ENCODE data around the gene CHAF1A.

Gene CHAF1A

GRCh38 chr19:4366666-4367335 is 35.6 kb upstream of the CHAF1A start:
- DNase-seq: no peak

DNA sequence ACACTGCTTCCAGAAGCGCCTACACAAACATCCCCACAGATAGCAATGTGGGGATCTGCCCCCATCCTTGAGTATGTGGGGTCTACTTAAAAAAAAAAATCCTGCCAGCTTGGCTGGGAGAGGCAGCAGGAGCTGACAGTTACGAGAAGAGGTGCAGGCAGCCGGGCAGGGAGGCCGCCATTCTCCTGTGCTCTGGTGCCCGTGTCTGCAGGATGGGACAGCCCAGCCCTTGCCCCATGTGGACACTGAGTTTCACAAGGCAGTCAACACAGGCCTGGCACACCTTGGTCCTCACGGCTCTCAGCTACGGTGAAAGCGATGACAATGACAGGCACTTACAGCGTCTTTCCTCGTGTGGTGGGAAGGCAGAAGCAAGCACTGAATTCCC is 35.1 kb upstream of the CHAF1A start:
- DNase-seq: no peak

DNA sequence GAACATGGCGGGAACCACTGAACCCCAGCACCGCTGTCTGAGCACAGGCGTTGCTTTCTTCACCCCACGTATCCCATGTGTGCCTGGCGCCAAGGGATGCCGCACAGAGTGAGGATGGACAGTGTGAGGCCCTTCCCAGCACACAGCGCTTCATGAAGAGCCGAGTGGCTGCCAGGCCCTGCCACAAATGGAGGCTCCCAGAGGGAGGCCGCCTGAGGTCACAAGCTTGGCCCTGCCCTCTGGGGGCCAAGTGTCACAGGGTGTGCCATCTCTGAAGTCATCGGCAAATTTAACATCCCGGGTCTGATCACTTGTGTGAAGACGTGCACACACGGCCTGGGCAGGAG is 34.7 kb upstream of the CHAF1A start:
- no peak for DNase-seq

- DNase-seq: no peak
Observed at GRCh38 chr19:4368128-4368820, 34.2 kb upstream of the CHAF1A start.

DNA sequence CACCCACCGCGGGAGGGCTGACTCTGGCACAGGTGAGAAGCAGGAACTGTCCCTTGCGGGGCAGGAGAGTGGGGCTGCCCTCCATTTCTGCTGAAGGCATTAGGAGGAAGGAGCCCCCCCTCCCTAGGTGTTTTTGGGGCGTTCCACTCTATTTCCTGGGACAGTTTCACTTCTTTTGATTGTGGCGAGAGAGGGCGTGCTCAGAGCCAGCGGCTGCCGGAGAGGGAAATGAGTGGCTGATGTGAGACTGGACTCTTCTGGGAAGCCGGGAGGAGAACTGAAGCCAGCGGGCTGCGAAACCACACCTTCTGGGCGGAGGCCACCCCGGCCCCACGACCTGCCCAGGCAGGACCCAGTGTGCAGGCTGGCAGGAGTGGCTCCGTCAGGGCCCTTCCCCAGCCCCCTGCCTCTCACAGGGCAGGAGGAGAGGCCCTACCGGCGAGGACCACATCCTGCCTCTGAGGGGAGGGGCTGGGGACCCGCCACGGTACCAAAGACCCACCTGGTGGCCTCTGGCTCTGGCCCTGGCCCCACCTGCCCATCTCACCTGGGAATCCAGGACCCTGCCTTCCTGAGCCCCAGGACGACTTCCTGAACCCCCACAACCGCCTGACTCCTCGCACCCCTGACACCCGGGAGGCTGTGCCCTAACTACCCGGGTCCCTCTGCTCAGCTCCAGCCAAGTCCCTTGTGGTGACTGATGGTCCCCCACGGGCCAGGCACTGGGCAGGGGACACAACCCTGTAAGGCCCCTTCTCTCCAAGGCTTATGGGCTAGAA is 33.1 kb upstream of the CHAF1A start:
- DNase-seq: peak in 1 of 2 donors; percentile 17

DNA sequence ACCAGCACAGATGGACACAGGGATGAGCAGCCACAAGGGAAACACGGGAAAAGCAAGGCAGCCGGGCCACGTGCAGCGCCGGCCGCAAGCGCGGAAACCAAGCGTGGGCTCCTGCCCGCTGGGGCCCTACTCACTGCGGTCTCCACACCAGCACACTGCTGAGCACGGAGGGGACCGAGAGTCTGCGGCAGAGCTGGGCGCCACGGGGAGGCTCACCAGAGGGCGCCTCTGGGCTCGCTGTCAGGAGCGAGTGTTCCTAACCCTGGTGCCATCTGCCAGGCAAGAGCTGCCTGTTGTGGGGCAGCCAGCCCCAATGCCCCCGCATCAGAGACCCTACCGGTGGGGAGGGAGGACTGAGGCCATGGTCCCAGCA is 32.6 kb upstream of the CHAF1A start:
- DNase-seq: peak; percentile 32 to 57

DNA sequence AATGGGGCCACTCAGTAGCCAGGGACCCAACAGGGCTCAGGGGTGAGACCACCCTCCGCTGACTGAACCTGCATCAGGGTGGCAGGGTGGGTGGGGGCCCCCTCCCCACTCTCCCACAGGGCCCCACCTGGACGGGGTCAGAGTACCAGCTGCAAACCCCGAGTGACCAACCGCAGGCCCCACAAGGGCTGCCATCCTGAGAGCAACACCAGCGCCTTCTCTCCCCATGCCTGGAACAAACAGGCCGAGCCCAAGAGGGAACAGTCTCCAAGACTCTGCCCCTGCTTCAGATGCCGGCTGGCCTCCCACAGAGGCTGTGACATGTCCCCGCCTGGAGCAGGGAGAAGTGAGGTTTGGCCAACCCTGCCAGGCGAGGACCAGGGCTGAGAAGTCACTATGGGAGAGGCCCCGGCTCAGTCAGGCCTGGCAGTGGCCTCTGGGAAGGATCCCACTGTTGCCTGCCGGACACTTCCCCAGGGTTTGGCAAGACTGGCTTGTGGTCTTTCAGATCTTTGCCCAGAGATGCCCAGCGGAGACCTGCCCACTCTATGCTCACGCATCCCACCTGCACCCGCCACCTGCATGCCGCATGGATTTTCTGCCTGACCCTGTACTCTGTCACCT is 31.9 kb upstream of the CHAF1A start:
- DNase-seq: no peak

- no peak for DNase-seq
Observed at GRCh38 chr19:4371247-4372164, 30.9 kb upstream of the CHAF1A start.

GRCh38 chr19:4372165-4373012 is 30.1 kb upstream of the CHAF1A start:
- no peak for DNase-seq

DNA sequence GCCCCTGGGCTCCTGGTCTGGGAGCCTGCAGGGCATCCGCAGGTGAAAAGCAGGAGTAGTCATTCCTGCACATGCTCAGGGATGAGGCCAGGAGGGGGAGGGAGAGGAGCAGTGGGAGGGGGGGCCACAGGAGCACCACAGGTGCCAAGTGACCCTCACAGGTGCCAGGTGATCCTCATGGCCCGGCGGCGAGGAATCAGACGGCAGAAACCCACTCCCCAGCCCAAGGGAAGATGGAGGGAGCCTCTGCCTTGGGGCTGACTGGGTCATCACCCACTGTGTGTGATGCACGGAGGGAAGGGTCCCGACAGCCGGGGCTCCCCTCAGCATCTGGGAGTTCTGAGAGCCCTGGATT is 29.4 kb upstream of the CHAF1A start:
- DNase-seq: no peak

GRCh38 chr19:4373601-4374497 is 28.6 kb upstream of the CHAF1A start:
- DNase-seq: peak in 1 of 2 donors; percentile 63

DNA sequence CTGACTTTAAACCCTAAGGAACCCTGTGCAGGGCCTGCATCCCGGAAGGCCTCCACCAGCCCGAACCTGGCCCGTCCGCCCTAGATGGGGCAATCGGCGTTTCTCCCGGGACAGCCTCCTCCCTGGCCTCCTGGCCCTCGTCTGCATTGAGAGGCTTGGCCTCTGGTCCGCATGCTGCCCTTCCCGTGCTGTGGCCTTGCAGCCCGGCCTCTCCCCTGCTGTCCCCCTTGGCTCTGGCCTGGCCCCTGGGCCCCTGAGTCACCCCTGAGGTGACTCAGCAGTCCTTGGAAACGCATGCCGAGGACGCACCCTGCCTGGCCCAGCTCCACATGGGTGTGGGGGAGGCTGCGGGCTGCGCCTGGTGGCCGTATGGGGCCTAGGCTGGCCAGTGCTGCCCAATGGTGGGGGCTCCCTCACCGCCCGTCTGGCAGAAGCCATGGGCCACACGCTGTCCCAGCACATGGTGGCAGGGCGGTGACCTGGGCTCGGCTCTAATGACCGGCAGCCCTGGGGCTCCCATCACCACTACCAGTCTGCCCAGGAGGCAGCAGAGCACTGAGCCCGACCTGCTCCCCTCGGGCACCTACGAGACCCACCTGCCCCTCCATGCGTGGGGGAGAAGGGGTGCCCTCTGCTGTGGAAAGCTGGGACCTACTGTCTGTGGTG is 27.8 kb upstream of the CHAF1A start:
- DNase-seq: peak in 1 of 2 donors; percentile 63

GRCh38 chr19:4375164-4376027 is 27.0 kb upstream of the CHAF1A start:
- no peak for DNase-seq

DNA sequence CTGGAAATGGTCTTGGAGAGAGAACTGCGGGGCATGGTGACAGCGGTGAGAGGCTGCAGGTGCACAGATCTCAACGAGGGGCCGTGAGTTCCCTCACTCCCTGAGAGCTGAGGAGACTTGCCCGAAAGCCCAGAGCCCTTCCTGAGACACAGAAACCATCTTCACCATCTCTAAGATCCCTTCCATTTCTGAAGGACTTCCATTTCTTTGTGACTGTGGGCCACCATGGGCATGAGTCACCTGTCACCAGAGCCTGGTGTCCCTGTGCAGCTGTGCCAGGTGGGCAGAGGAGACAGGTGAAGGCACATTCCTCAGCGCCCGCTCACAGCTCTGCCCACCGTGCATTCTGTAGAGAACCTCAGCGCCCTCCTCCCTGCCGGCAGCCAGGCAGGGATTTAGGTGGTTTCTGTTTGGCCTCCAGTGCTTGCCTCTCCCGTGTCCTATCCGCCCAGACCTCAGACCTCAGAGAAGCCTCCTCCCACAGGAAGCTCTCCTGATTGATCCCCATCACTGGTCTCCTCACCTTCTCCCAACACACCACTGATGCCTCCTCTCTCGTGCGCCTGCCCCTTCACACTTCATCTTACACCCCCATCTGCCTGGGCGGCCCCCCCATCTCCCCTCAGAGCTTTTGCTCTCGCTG is 26.3 kb upstream of the CHAF1A start:
- no peak for DNase-seq

DNA sequence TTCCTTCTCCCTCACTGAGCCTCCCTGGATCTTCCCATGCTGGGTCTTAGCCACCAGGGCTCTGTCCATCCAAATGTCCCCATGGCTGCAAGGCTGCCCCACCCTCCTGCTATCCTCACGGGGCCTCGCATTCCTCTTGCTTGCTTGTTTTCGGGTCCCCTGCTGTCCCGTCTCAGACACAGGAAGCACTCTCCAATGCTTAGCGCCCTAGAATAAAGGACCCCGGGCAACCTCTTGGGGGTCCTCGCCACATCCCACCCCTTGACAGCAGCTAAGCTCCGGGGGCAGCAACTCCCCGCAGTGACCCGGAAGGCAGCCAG is 25.8 kb upstream of the CHAF1A start:
- no peak for DNase-seq

DNA sequence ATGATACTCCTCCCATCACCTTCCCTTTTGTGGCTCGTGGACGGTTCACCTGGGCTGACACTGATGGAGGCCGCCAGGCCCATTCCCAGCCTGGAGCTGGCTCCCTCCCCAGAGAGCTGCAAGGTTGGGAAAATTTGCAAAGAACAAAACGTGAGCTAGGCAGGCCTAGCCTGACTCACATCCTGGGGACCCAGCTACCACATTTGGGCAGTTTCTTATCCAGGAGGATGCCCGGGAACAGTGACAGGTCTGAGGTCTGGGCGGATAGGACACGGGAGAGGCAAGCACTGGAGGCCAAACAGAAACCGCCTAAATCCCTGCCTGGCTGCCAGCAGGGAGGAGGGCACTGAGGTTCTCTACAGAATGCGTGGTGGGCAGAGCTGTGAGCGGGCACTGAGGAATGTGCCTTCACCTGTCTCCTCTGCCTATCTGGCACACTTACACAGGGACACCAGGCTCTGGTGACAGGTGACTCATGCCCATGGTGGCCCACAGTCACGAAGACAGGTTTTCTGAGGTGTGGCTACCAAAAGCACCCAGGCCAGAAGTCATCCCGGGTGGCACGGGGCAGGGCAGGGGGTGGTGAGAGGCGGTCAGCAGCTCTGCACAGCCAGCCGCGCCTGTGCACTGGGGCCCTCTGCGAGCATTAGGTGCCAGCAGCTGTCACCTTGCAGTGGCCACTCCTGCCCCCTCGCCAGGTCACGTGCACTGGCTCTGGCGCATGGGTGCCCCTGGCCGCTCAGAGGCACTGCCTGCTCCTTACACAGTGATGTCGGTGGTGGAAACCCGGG is 25.3 kb upstream of the CHAF1A start:
- DNase-seq: no peak

DNA sequence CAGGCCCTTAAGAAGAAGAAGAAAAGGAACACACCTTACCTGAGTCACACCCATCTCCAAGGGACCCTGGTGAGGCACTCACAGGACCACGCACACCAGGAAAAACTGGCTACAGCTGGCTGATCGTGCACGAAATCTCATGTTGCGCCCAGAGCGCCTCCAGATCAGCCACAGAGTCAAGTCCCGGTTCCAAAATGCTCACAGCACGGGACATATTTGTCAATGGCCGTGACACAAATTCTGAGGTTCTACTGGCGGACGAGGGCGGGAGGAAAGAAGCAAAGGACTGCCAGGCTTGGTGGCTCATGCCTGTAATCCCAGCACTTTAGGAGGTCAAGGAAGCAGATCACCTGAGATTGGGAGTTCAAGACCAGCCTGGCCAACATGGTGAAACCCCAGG is 23.6 kb upstream of the CHAF1A start:
- DNase-seq: no peak

Measured in bone marrow (tissue), 2 donors.